RWPE2 (cell line): ENCODE results near the gene COTL1.
A peak's percentile ranks its signal among the peaks of the same experiment; 100 is the strongest.
"Not testable (repeated sequence)": the region's sequence is repeated elsewhere in the genome, so short reads cannot be mapped to it uniquely, and the experiment has no call there.

Experiments
- ATAC-seq: fragments of 200-7000 bp; cut with Tn5 transposase; 3 replicates; pipeline ENCODE4 v1.9.1; 2021; ENCODE audit warnings: low read depth
- DNase-seq: peaks from one replicate; pipeline ENCODE4 v3.0.0-alpha.2; 2020; ENCODE audit warnings: low spot score
- H3K27ac ChIP-seq: fragments of 450-650 bp; 2 replicates; pipeline ENCODE4 v1.5.1; 2017; ENCODE audit warnings: mild to moderate bottlenecking; ENCODE audit not compliant: poor library complexity, severe bottlenecking
- H3K27me3 ChIP-seq: fragments of 250-450 bp; sonication (Bioruptor Pico); 2 replicates; pipeline ENCODE4 v1.5.1; 2021; ENCODE audit warnings: mild to moderate bottlenecking, moderate library complexity; ENCODE audit not compliant: insufficient read depth, poor library complexity, severe bottlenecking
- H3K36me3 ChIP-seq: fragments of 250-450 bp; sonication (Bioruptor Pico); 2 replicates; pipeline ENCODE4 v1.5.1; 2020; ENCODE audit warnings: low read depth, mild to moderate bottlenecking, moderate library complexity
- H3K4me1 ChIP-seq: fragments of 250-450 bp; sonication (Bioruptor Pico); 2 replicates; pipeline ENCODE4 v1.5.1; 2021; ENCODE audit warnings: mild to moderate bottlenecking, moderate library complexity; ENCODE audit not compliant: insufficient read depth, poor library complexity, severe bottlenecking
- H3K4me3 ChIP-seq: fragments of 250-450 bp; sonication (Bioruptor Pico); 2 replicates; pipeline ENCODE4 v1.5.1; 2021; ENCODE audit warnings: mild to moderate bottlenecking, moderate library complexity; ENCODE audit not compliant: severe bottlenecking
- H3K9me3 ChIP-seq: fragments of 250-450 bp; sonication (Bioruptor Pico); 2 replicates; pipeline ENCODE4 v1.5.1; 2021; ENCODE audit warnings: mild to moderate bottlenecking, moderate library complexity; ENCODE audit not compliant: severe bottlenecking
- CTCF ChIP-seq: fragments of 450-650 bp; IDR thresholded peaks from one replicate; pipeline ENCODE4 v1.5.1; 2017; ENCODE audit warnings: mild to moderate bottlenecking, moderate library complexity; ENCODE audit not compliant: poor library complexity, severe bottlenecking

Gene COTL1

DNA sequence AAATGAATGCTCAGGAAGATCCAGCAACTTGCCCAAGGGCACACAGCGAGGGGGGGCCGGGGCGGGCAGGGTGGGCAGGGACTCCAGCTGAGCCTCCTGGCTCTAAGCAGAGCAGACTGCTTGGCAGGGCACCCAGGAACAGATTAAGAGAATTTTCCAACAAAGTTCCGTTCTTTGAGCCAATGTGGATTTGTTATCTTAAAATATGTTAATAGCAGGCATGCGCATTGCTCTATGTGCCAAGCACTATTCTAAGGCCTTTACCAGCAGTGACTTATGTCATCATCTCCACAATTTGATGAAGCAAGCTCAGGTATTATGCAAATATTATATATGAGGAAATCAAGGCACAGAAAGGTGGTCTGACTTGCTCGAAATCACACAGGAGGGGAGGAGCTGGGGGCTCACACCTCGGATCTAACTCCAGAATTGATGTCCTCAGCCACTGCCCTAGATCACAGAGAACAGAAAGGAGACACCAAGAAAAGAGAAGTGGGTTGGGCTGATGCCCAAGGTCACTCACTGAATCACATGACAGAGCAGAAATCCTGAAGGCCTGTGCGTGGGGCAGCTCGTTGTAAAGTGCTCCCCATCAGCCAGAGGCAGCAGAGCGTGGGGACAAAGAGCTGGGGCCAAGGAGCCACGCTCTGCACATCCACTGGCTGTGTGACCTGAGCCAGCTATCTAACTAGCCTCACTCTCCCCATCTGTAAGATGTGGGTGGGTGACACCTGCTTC lies 90.2 kb downstream of the COTL1 start:
- Histone ChIP-seq H3K27me3 (no peaks in the 10 kb centered on the region), H3K27ac (no peak overlapping the region), H3K36me3 (no peaks in the 10 kb centered on the region), H3K9me3 (no peaks in the 10 kb centered on the region), H3K4me1 (peaks cover 10% of the 10 kb centered on the region), H3K4me3 (no peak overlapping the region)
- no peak for TF ChIP-seq CTCF
- DNase-seq (no peak), ATAC-seq (no peak)

GRCh38 chr16:84526794-84527531 lies 90.9 kb downstream of the COTL1 start:
- Histone ChIP-seq H3K27ac (no peak overlapping the region), H3K27me3 (no peaks in the 10 kb centered on the region), H3K4me3 (no peak overlapping the region), H3K9me3 (no peaks in the 10 kb centered on the region), H3K4me1 (peaks cover 4% of the 10 kb centered on the region), H3K36me3 (no peaks in the 10 kb centered on the region)
- no peak for ATAC-seq
- no peak for TF ChIP-seq CTCF
- DNase-seq: no peak

DNA sequence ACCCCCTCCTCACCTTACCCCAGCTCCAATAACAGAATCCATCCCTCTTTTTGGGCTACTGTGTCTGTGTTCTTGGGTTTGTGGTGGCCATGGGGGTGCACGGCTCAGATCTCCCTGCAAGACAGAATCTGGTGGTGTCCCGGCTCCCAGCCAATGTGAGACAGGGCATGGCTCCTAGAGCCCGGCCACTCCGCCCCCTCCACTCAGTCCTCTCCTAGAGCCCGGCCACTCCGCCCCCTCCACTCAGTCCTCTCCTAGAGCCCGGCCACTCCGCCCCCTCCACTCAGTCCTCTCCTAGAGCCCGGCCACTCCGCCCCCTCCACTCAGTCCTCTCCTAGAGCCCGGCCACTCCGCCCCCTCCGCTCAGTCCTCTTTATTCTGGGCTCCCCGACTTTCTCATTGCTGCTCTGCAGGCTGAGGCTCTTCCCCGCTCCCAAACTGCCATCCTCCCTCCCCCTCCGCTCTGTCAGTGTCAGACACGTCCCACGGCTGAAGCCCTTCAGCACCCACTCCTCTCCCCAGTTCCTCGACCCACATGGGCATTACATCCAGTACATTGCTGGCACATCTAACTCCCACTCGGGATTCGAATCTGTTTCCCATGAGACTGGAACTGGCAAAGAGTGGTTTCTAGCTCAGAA lies 92.8 kb downstream of the COTL1 start:
- DNase-seq, H3K27ac ChIP-seq, ATAC-seq, H3K4me3 ChIP-seq, H3K4me1 ChIP-seq, H3K36me3 ChIP-seq, H3K9me3 ChIP-seq, H3K27me3 ChIP-seq: not testable (repeated sequence)

DNA sequence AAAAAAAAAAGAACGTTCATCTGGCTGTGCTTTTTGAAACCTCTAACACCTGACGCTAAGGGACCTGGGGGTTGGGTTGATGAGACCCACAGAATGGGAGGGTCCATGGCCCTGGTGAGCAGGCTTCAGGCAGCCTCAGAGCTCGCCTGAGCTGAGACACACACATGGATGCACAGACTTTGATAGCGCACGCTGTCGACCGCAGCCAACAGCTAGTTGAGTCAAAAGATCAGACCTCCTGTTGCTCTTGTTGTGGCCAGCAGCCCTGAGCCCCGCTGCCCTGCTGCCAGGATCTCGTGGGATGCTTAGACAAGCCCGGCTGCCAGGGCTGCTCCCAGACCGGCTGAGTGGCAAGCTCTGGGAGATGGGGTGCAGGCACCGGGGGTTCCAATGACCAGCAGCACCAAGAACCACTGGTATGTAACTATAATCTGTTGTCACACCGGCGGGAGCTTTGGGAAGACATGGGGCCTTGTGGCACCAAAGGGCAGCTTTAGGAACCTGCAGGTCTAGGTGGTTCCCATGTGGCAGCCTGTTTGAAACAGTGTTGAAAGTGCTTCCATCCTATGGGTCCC lies 93.4 kb downstream of the COTL1 start:
- Histone ChIP-seq H3K9me3 (no peaks in the 10 kb centered on the region), H3K27me3 (no peaks in the 10 kb centered on the region), H3K27ac (no peak overlapping the region), H3K4me1 (peaks cover 5% of the 10 kb centered on the region), H3K36me3 (no peaks in the 10 kb centered on the region), H3K4me3 (no peak overlapping the region)
- TF ChIP-seq CTCF: no peak
- no peak for DNase-seq
- no peak for ATAC-seq

DNA sequence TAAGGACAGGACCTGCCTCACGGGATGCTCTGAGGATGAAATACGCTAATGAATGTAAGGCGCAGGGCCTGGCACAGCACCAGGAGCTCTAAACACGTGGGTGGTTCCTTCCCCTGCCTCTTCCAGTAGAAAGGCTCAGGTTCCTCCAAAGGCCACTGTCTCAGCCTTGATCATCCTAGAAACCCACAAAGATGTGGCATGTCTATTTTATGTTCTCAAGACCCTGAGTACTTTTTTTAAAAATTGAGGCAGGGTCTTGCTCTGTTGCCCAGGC lies 96.4 kb downstream of the COTL1 start:
- no peaks in the 10 kb centered on the region for H3K9me3 ChIP-seq
- no peak for TF ChIP-seq CTCF
- ATAC-seq (no peak), DNase-seq (no peak)
- no peak overlapping the region for H3K4me3 ChIP-seq
- no peaks in the 10 kb centered on the region for H3K36me3 ChIP-seq
- H3K27ac ChIP-seq: peak overlapping the region; percentile 18
- H3K27me3 ChIP-seq: no peaks in the 10 kb centered on the region
- H3K4me1 ChIP-seq: peaks cover 9% of the 10 kb centered on the region
